Fibroblast of lung (primary cell): ENCODE results near the gene TOX2. TPM values are rescaled to one million over a fixed set of nuclear protein-coding genes. Genes with fewer than 3 reads are reported as not detected.

Experiments used
- DNase-seq, 2 donors: peaks; one replicate each; pipeline versions ENCODE4 v3.0.0 to v3.0.0-alpha.2; 2010; ENCODE audit warnings: low read depth in 2 of 2
- H2AFZ ChIP-seq: 2 replicates; pipeline ENCODE4 v1.5.1; 2012; ENCODE audit warnings: low read length, control low read depth, inconsistent platforms
- H3K27ac ChIP-seq: 2 replicates; pipeline ENCODE4 v1.5.1; 2011; ENCODE audit warnings: low read length, control low read depth; ENCODE audit not compliant: insufficient read depth
- H3K27me3 ChIP-seq: 2 replicates; pipeline ENCODE4 v1.5.1; 2011; ENCODE audit warnings: mild to moderate bottlenecking, low read length; ENCODE audit not compliant: control insufficient read depth, insufficient read depth
- H3K36me3 ChIP-seq: 2 replicates; pipeline ENCODE4 v1.5.1; 2011; ENCODE audit warnings: low read length; ENCODE audit not compliant: control insufficient read depth, insufficient read depth
- H3K4me1 ChIP-seq: 2 replicates; pipeline ENCODE4 v1.5.1; 2011; ENCODE audit warnings: low read length; ENCODE audit not compliant: control insufficient read depth, insufficient read depth; ENCODE audit errors: extremely low read depth
- H3K4me2 ChIP-seq: 2 replicates; pipeline ENCODE4 v1.5.1; 2011; ENCODE audit warnings: low read length, control low read depth; ENCODE audit not compliant: insufficient read depth; ENCODE audit errors: extremely low read depth
- H3K4me3 ChIP-seq, 4 experiments: fragments of 200-600 bp in 1 of 4; sonication (generic) in 1 of 4; replicated peaks in 1 of 4; 2 replicates each; pipeline ENCODE4 v1.5.1; 2011 to 2016; ENCODE audit warnings: low read length in 4 of 4, low read depth in 3 of 4, mild to moderate bottlenecking in 3 of 4, control low read depth in 2 of 4, inconsistent platforms in 1 of 4, mixed read lengths in 1 of 4; ENCODE audit not compliant: insufficient read depth in 1 of 4; ENCODE audit errors: control extremely low read depth in 1 of 4
- H3K79me2 ChIP-seq: 2 replicates; pipeline ENCODE4 v1.5.1; 2012; ENCODE audit warnings: mild to moderate bottlenecking, low read length, inconsistent platforms; ENCODE audit not compliant: control insufficient read depth, insufficient read depth
- H3K9ac ChIP-seq: 2 replicates; pipeline ENCODE4 v1.5.1; 2011; ENCODE audit warnings: mild to moderate bottlenecking, low read length, control low read depth; ENCODE audit not compliant: insufficient read depth
- H3K9me3 ChIP-seq: 2 replicates; pipeline ENCODE4 v1.5.1; 2012; ENCODE audit warnings: low read depth, low read length; ENCODE audit not compliant: control insufficient read depth, insufficient read depth
- H4K20me1 ChIP-seq: 2 replicates; pipeline ENCODE4 v1.5.1; 2011; ENCODE audit warnings: low read length; ENCODE audit not compliant: control insufficient read depth, insufficient read depth; ENCODE audit errors: extremely low read depth
- EZH2 ChIP-seq: IDR thresholded peaks from 2 replicates; pipeline ENCODE4 v1.5.1; 2012; ENCODE audit warnings: low read length, control low read depth, mild to moderate bottlenecking; ENCODE audit errors: missing control alignments
- polyA plus RNA-seq, 2 donors: library from polyadenylated mRNA; depleted of rRNA in 1 of 2; stranded (reverse) in 1 of 2; unstranded in 1 of 2; fragments of >200 nt; gene quantifications; 2 replicates each; pipeline ENCODE4 v1.2.1, GENCODE V29; 2011 to 2012; ENCODE audit warnings: missing spikeins in 1 of 2
- total RNA-seq: library from RNA; depleted of rRNA; stranded (reverse); fragments of >200 nt; gene quantifications from 2 replicates; pipeline ENCODE4 v1.2.1, GENCODE V29; 2014
- TF ChIP-seq, protein P1 (sequence below), 2 donors: IDR thresholded peaks in 1 of 2; conservative IDR thresholded peaks in 1 of 2; 1 replicate in 1 of 2; 2 replicates in 1 of 2; pipeline ENCODE4 v1.5.1; 2011 to 2012; ENCODE audit warnings: low read length in 2 of 2, control low read depth in 1 of 2, inconsistent platforms in 1 of 2, low read depth in 1 of 2, mild to moderate bottlenecking in 1 of 2

Gene TOX2
- total and polyA plus RNA-seq, 2 donors (not counting 1 experiment from before 2014, with no cell fraction given): 5.9 to 9.6 TPM

DNA sequence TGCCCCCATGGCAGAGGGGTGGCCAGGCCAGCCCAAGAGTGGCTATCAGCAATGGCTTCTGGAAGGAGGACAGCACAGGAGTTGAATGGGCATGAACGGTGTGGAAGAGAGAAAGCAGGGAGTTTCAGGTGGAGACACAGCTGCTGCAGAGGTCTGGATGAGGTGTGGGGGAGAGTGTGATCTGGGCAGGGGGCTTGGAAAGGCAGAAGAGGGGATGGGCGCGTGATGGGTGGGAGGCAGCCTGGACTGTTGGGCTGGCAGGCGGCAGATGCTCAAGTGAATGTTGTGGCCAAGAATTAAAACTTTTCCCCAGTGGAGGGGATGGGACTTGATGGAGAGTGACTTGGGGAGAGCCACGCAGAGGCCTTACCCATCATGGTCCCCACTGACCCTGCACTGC, 46.5 kb downstream of the TOX2 start:
- no peak overlapping the region for H3K27ac ChIP-seq
- H3K79me2 ChIP-seq: peaks cover 21% of the 10 kb centered on the region
- H3K36me3 ChIP-seq: no peaks in the 10 kb centered on the region
- H2AFZ ChIP-seq: no peak overlapping the region
- H3K9me3 ChIP-seq: no peaks in the 10 kb centered on the region
- peaks cover 24% of the 10 kb centered on the region for H3K4me1 ChIP-seq
- no peak overlapping the region for H3K4me3 ChIP-seq
- TF ChIP-seq EZH2: no peak
- TF ChIP-seq, protein P1, sequence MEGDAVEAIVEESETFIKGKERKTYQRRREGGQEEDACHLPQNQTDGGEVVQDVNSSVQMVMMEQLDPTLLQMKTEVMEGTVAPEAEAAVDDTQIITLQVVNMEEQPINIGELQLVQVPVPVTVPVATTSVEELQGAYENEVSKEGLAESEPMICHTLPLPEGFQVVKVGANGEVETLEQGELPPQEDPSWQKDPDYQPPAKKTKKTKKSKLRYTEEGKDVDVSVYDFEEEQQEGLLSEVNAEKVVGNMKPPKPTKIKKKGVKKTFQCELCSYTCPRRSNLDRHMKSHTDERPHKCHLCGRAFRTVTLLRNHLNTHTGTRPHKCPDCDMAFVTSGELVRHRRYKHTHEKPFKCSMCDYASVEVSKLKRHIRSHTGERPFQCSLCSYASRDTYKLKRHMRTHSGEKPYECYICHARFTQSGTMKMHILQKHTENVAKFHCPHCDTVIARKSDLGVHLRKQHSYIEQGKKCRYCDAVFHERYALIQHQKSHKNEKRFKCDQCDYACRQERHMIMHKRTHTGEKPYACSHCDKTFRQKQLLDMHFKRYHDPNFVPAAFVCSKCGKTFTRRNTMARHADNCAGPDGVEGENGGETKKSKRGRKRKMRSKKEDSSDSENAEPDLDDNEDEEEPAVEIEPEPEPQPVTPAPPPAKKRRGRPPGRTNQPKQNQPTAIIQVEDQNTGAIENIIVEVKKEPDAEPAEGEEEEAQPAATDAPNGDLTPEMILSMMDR (conservative IDR thresholded peaks at IDR 0.05 in 1 of 2, IDR thresholded peaks at IDR 0.05 in 1 of 2; ENCODE audit: low read depth in 1 of 2, low read length in 2 of 2): no peak
- no peak overlapping the region for H3K4me2 ChIP-seq
- H4K20me1 ChIP-seq: no peaks in the 10 kb centered on the region
- DNase-seq: no peak
- no peak overlapping the region for H3K9ac ChIP-seq
- H3K27me3 ChIP-seq: no peaks in the 10 kb centered on the region

DNA sequence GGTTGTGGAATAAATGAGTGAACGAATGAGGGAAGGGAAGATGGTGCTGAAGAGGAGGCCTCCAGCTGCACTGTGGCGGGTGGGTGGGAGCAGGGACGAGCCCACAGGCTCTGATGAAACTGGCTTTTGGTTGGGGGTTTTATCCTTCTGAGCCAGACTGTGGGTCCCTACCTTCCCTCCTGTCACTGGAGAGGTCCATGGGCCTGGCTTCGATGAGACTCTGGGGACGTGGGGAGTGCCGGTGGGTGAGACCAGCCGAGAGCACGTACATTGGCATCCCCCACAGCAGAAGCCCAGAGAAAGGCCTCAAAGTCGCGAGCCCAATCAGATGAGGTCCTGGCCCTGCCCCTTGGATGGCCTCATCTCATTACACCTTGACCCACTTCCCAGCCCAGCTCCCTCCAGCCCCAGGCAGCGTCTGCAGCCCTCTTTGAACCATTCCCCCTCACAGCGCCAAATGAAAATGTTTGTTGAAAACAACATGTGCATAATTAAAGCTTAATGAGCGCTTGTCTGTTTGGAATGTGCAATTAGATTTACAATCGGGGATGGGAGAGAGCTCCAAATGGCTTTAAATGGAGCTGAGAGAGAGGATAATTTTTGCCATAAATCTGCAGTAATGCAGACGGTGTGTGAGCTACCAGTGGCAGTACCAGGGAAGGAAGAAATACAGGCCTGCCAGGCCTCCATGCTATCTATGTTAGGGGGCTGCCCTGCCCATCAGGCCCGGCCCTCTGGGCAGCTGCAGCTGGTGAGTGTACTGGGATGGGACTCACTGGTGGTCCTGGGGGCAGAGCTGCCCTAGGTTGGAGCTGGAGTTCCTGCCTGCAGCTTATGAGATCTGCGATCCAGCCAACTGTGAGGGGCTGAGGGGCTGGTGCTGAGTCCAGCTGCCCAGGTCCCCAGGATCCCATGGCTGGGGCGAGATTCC, 47.2 kb downstream of the TOX2 start:
- TF ChIP-seq, protein P1 (conservative IDR thresholded peaks at IDR 0.05 in 1 of 2, IDR thresholded peaks at IDR 0.05 in 1 of 2; ENCODE audit: low read depth in 1 of 2, low read length in 2 of 2): no peak
- TF ChIP-seq EZH2: no peak
- no peaks in the 10 kb centered on the region for H4K20me1 ChIP-seq

DNA sequence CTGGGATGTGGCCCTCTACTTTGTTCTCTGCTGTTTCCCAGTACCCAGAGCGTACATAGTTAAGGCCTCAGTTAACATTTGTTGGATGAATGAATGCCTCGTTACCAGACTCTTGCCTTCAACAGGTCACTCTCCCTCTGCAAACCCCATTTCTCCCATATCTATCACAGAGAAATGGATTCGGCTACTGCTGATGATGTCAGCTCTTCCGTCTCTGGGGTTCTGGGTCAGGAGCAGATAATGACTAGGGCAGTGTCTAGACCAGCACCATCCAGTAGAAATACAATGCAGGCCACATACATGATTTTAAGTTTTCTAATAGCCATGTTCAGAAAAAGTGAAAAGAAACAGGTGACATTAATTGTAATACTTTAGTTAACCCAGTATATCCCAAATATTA, 47.9 kb downstream of the TOX2 start:
- no peak overlapping the region for H3K9ac ChIP-seq
- H3K79me2 ChIP-seq: peaks cover 17% of the 10 kb centered on the region
- no peak overlapping the region for H2AFZ ChIP-seq
- H3K4me2 ChIP-seq: no peak overlapping the region
- H4K20me1 ChIP-seq: no peaks in the 10 kb centered on the region
- peaks cover 23% of the 10 kb centered on the region for H3K4me1 ChIP-seq
- no peak for TF ChIP-seq EZH2
- TF ChIP-seq, protein P1 (conservative IDR thresholded peaks at IDR 0.05 in 1 of 2, IDR thresholded peaks at IDR 0.05 in 1 of 2; ENCODE audit: low read depth in 1 of 2, low read length in 2 of 2): no peak
- no peaks in the 10 kb centered on the region for H3K9me3 ChIP-seq
- H3K27ac ChIP-seq: no peak overlapping the region
- no peak overlapping the region for H3K4me3 ChIP-seq
- no peaks in the 10 kb centered on the region for H3K36me3 ChIP-seq
- H3K27me3 ChIP-seq: no peaks in the 10 kb centered on the region
- DNase-seq: no peak

More for the DNA sequence above, 47.2 kb downstream of the TOX2 start:
- H2AFZ ChIP-seq: no peak overlapping the region
- no peaks in the 10 kb centered on the region for H3K36me3 ChIP-seq
- H3K9me3 ChIP-seq: no peaks in the 10 kb centered on the region
- no peak for DNase-seq
- H3K4me2 ChIP-seq: no peak overlapping the region
- peaks cover 23% of the 10 kb centered on the region for H3K4me1 ChIP-seq
- H3K27ac ChIP-seq: no peak overlapping the region
- H3K79me2 ChIP-seq: peaks cover 19% of the 10 kb centered on the region
- H3K4me3 ChIP-seq: no peak overlapping the region
- H3K9ac ChIP-seq: no peak overlapping the region
- no peaks in the 10 kb centered on the region for H3K27me3 ChIP-seq
